Activated CD4-positive, alpha-beta T cell treated with anti-CD3 and anti-CD28 coated beads, Interleukin-2, amount 50 U/mL, for 24 hours (primary cell): ENCODE results near the gene CEP72.
"Not testable (repeated sequence)": the region's sequence is repeated elsewhere in the genome, so short reads cannot be mapped to it uniquely, and the experiment has no call there.

ENCODE experiments used
- DNase-seq, 2 donors: peaks; one replicate each; pipeline ENCODE4 v3.0.0-alpha.2; 2020; ENCODE audit warnings: low read depth in 1 of 2, low spot score in 1 of 2

Gene CEP72

DNA sequence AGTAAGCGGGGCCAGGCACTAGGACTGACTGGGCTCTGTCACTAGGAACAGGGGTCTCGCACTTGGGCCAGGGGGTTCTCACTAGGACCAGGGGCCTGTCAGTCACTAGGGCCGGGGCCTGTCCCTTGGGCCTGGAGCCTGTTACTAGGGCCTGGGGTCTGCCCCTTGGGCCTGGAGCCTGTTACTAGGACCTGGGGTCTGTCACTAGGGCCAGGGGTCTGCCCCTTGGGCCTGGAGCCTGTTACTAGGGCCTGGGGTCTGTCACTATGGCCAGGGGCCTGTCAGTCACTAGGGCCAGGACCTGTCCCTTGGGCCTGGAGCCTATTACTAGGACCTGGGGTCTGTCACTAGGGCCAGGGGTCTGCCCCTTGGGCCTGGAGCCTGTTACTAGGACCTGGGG, 70.1 kb downstream of the CEP72 start:
- not testable (repeated sequence) for DNase-seq

DNA sequence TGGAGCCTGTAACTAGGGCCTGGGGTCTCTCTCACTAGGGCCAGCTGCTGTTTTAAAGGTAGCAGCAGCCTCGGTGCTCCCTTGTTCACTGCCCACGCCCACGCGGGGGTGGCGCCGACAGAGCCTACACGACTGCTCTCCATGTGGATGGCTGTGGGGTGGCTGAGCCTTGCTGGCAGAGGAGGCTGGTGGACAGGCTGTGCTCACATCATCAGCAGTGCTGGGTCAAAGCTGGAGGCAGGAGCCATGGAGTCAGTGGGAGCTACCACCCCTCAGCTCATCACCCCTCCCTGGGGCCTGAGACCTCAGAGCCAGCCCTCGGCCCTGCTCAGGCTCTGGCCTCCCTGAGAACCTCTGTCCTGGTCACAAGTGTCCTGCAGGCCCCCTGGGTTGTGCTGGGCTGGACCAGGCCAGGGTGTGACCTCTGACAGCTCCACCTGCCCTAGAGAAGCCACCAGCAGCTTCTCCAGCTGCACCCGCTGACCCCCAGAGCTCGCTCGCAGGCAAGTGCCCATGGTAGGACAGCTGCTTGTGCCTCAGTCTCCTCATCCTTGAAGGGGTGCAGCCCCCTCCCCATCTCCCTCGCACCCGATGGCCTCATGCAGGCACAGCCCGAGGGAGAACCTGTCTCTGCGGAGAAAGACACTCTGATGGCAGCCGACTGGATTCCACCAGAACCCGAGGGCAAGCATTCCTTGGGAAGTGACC, 70.7 kb downstream of the CEP72 start:
- DNase-seq, result not testable (repeated sequence)

DNA sequence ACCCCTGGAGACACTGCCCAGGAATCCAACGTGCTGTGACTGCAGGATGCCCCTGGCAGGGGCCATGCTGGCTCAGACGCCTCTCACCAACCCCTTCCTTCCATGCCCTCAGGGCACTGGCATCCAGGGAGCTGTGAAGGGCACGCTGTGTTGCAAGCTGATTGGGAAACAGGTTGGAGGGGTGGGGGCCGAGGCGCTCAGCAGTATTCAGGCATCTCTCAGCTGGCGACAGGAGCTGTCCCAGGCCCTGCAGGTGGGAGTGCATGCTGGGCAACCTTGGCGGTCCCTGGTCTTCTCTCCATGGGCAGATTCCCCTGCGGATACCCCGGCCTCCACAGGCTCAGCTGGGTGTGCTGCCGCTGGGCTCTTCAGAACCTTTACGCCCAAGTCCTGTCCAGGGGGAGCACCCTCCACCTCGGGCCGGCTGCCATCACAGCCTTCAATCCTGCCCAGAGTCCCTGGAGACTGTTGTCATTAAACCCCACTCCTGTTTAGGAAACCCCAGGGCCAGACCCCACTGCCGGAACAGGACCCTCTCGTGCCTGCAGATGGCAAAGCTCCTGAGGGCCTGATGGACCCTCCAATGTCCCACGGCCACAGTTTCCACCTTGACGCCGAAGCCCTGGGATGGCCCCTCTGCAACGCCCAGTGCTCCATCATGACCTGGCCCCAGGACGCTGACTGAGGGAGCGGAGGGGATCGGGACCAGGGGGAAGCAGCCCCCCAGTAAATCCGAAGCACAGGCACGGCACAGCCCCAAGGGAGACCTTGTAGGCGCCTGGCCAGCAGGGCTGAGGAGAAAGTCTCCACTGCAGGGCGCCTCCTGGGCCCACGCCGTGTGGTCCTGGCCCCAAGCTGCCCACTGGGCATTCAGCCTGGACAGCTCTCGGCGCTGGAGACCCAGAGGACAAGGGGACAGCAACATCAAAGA, 71.7 kb downstream of the CEP72 start:
- DNase-seq, result no peak

DNA sequence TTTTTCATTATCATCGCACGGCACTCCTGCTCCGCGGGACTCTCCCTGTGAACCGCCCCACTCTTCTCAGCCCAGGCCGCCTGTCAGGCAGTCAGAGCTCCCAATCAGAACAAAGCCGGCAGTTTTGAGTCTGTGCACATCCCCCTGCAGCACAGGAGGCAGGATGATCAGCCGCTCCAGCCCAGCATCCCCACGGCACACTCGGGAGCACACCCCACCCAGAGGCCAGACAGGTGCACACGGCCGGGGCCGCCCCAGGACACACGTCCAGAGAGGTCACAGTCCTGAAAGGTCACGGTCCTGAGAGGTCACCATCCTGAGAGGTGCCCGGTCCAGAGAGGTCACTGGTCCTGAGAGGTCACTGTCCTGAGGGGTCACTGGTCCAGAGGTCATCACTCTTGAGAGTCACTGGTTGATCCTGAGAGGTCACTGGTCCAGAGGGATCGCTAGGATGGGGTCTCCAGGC, 72.6 kb downstream of the CEP72 start:
- DNase-seq, result no peak

DNA sequence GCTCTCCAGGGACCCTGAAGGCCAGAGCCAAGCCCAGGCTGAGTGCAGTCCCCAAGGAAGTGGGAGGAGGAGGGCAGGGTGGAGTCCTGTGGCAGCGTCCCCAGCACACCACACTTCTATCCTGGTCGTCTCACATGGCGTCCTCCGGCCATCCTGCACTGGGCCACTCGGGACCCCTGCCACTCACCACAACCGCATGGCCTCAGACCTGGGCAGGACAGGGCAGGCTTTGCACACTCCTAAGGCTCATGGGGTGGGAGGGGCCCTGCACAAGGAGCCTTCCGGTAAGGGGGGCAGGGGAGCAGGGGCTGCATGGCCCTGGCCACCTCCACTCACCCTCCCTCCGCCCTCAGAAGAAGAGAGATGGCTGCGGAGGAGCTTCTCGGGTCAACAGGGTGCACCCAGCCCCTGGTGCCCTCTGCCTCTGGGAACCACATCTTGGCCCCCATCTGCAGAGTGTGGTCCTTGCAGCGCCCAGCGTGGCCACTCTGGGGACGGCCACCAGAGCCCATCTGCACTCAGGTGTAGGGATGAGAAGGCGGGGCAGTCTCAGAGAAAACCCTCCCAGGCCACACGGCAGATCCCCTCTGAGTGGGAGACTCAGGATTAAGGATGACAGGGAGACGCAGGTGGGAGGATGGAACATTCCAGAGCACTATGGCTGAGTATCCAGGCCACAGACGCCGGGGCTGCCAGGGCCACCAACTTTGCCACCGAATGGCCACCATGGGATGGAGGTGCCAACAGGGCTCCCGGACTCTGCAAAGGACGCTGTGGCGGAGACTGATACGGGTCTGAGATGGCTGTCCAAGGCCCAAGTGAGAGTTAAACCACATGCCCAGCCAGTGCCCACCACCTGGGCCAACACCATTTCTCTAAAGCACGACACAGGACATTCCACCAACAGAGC, 73.4 kb downstream of the CEP72 start:
- no peak for DNase-seq

DNA sequence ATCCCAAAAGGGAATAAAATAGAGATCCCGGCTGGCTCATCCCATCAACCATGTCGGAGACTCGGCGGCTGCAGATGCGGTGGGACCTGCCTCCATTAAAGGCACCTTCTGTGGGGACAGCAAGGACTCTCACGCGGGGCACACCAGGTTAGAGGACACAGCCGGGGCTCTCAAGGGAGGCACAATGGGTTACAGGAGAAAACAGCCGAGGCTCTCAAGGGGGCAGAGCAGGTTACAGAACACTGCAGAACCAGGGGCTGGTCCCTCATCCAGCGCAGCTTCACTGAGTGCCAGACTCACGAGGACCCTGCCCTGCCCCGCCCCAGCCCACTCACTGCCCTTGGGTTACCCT, 74.0 kb downstream of the CEP72 start:
- not testable (repeated sequence) for DNase-seq

DNA sequence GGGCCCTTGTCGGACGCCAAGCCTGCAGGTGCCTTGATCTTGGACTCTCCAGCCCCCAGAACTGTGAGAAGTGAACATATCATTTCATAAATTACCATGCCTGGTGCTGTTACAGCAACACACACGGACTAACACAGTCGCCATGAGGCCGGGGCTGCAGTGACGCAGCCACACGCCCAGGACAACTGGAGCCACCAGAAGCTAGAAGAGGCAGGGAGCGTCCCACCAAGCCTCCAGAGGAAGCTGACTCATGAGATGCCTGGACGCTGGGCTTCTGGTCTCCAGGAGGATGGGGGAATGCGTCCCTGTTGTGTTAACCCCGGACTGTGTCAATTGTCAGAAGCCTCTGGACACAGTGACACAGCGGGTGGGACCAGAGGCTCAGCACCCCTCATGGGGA, 74.8 kb downstream of the CEP72 start:
- not testable (repeated sequence) for DNase-seq

DNA sequence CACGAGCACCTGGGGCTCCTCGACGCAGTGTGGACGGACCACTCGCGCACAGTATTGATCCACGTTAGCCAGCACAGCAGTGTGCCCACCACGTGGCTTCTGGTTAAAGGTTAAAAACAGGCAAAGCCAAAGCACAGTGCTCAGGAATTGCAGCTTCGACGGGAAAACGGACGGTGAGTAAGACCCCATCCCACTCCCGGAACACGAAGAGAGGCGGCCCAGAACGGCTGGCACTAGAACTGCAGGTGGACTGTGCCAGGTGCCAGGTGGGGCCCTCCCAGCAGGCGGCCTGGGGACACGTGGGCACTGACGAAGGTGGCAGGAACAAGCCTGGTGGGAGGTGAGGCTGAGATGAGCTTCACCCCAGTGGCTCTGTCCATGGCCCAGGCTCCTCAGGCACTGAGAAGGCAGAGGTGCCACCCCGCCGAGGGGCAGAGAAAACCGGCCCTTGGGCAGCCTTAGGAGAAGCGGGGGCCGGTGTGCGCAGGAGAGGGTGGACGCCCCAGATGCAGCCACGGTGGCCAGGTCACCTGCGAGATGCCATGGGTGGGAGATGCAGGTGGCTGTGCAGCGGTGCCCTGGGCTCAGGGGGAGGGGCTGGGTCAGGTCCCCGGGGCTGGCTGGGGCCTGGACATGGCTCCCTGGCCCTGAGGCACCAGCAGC, 76.3 kb downstream of the CEP72 start:
- not testable (repeated sequence) for DNase-seq

DNA sequence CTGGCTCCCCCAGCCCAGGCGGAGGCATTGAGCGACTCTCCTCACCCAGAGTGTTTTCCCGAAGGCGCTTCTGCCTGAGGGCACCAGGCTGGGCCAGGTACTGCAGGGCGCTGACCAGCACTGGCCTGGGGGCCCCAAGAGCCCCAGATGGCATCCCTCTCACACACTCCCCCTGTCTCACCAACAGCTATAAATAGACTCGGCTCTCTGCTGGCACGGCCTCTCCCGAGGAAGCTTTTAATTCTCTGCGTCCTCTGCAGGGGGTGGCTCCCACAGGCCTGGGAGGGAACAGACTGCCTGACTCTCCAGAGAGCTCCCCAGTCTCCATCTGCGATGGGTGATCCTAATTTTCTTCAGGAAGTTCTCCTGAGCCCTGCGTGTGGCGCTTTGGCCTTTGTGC, 78.2 kb downstream of the CEP72 start:
- not testable (repeated sequence) for DNase-seq

DNA sequence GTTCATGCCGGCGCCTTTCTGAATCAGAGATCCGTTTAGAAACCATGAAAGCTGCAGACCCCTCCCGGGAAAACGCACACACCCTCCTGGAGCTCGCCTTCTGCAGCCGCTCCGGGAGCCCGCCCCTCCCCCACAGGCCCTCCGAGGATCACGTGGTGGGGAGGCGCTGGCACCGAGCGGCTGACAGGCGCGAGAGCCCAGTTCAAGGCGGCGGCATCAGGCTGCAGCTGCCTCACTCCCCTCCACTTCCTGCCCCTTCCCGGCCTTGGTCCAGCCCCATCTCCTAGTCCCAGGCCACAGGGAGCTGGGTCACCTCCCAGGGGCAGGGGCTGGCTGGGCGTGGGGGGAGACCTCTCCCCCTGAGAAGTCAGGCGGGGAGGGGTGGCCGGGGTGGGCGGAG, 78.9 kb downstream of the CEP72 start:
- not testable (repeated sequence) for DNase-seq

DNA sequence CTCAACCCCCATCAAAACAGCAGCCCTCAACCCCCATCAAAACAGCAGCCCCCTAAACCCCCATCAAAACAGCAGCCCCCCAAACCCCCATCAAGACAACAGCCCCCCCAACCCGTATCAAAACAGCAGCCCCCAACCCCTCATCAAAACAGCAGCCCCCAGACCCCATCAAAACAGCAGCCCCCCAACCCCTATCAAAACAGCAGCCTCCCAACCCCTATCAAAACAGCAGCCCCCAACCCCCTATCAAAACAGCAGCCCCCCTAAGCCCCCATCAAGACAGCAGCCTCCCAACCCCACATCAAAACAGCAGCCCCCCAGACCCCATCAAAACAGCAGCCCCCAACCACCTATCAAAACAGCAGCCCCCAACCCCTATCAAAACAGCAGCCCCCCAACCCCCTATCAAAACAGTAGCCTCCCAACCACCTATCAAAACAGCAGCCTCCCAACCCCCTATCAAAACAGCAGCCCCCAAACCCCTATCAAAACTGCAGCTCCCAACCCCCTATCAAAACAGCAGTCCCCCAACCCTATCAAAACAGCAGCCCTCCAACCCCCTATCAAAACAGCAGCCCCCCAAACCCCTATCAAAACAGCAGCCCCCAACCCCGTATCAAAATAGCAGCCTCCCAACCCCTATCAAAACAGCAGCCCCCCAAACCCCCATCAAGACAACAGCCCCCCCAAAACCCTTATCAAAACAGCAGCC, 79.8 kb downstream of the CEP72 start:
- no peak for DNase-seq

DNA sequence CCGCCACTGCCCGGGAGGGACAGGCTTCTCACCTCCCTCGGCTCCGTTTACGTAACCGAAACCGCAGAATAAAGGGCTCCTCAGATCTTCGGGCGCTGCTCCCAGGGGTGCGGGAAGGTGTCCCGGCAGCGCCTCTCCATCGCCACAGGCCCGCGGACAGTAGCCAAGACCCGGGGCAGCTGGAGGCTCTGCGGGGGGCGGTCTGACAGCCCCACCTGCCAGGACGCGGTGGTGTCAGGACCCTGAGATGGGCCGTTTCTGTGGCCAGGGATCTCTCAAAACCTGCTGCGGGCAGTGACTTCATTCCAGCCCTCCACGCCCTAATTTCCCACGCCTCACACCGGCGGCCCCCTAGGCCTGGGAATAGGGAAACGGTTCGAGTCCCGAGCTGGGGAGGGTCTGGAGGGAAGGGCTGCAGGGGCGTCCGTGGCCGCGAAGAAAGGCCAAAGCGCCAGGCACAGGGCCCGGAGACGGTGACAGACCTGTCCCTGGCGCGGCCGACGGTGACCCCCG, 80.4 kb downstream of the CEP72 start:
- DNase-seq, result not testable (repeated sequence)

DNA sequence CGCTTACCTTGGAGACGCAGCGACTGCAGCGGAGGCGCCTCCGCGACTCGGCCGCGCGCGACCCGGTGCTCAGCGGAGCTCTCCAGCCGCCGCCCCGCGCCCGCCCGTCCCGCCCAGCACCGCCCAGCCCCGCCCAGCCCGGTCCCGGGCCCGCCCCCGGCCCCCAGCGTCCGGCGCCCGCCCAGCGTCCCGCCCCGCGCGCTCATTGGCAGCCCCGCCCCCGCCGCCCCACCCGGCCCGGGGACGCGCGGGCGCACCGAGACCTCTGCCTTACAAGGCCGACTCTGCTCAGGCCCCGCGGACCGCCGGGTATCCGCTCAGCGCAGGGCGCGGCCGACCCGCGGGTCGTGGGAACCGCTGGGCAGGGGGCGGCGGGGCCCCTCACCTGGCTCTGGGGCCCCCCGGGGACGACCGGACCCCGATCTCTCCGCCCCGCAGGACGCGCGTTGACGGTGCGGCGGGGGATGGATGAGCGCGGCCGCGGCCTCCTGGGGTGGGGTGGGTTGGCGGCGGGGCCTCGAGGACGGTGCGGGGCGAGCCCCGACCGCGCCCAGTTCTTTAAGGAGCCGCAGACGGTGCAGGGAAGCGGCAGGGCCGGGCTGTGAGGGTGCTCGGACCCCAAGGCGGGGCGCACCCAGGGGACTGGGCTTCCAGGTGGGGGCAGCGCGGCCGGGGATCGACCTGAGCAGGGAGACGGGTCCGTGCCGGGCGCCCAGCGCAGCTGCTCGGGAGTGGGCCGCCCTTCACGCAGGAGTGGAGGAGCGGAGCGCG, 81.3 kb downstream of the CEP72 start, which contains the start of gene TPPP:
Gene TPPP (minus strand): TSS at position 82 of the 771 bp plus-strand sequence. CDS start 15,292 bp downstream, outside the sequence.
- DNase-seq, result peak; percentile 70 to 76

DNA sequence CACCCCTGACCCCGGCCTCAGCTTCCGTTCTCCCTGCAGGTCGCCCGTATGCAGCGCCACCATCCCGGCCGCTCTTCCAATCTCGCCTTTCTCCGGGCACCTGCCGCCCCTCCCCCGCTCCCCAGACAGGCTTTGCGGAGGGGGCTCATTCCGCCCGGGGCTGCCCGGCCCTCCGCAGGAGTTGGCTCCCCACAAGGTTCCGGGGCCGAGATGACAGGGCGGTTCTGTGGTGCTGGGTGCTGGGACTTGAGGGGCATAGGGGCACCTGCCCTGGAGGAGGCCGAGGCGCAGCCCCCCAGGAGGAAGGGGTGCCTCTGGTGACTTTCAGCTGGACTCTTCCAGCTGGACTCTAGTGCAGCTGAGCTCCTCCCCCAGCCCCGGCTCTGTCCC, 81.9 kb downstream of the CEP72 start:
- not testable (repeated sequence) for DNase-seq

DNA sequence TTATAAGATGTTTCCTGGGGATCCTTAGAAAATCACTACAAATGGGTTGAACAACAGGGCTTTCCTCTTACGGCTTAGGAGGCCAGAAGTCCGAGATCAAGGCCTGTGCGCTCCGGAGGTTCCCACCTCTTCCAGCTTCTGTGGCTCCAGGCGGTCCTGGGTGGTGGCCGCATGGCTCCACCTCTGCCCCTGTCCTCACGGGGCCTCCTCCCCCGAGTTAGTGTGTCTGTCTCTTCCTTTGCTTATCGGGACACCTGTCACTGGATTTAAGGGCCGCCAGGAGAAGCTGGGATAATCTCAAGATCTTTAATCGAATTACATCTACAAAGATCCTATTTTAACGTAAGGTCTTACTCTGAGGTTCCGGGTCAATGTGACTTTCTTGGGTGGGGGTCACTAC, 83.3 kb downstream of the CEP72 start:
- not testable (repeated sequence) for DNase-seq

DNA sequence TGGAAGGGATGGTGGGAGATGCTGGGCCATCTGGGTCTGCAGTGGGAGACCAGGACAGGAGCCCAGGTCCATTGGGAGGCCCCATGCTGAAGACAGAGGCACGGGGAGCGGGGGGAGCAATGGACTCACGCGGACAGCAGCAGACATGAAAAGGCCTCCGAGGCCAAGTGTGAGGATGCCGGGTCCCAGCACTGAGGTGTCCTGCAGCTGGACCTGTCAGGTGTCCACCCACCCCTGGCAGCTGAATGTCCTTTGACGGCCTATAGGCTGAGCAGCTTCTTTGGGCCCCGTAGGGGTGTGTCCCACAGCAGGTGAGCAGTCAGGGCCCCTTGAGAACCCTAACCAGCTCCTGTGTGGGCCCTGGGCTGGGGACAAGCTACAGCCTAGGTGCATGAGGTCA, 84.1 kb downstream of the CEP72 start:
- not testable (repeated sequence) for DNase-seq

DNA sequence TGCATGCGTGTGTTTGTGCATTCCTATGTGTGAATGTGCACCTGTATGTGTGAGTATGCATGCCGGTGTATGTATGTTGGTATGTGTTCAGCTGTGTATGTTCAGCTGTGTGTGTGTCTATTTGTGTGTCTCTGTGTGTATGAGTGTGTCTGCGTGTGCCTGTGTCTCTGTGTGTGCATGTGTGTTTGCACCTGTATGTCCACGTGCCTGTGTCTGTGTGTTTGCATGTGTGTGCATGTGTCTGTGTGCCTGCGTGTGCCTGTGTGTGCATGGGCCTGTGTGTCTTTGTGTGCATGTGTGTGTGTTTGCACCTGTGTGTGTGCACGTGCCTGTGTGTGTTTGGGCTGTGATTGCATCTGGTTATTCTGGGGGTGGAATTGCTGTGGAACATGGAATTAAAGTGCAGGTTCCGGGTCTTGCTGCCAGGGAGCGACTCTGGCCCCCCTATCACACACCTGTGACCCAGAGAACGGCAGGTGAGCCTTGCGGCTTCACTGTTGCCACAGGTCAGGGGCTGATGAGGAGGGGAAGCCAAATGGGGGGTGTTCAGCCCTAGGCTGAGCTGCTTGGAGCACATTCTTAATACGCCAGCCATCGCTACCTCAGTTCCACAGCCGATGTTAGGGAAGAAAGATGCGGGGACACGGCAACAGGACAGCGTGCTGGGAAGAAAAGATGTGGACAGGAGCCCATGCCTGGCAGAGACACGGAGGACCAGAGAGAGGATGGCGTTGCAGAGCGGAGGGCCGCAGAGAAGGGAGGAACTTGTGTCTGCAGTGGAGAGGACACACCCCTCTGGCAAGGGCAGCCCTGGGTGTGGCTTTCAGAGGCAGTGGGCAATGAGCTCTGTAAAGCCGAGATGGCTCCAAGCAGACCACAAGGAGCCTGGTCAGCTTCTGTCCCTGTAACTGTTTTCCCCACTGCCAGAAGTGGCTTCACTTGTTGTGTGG, 84.9 kb downstream of the CEP72 start:
- not testable (repeated sequence) for DNase-seq
